HG03342 (cell line): ENCODE measurements around the gene CACNG1.

Source experiments
- ATAC-seq: cut with Tn5 transposase; IDR thresholded peaks from one replicate; pipeline ENCODE4 v1.9.1; 2021; ENCODE audit warnings: mild to moderate bottlenecking, moderate library complexity; ENCODE audit not compliant: unreplicated experiment

Gene CACNG1

DNA sequence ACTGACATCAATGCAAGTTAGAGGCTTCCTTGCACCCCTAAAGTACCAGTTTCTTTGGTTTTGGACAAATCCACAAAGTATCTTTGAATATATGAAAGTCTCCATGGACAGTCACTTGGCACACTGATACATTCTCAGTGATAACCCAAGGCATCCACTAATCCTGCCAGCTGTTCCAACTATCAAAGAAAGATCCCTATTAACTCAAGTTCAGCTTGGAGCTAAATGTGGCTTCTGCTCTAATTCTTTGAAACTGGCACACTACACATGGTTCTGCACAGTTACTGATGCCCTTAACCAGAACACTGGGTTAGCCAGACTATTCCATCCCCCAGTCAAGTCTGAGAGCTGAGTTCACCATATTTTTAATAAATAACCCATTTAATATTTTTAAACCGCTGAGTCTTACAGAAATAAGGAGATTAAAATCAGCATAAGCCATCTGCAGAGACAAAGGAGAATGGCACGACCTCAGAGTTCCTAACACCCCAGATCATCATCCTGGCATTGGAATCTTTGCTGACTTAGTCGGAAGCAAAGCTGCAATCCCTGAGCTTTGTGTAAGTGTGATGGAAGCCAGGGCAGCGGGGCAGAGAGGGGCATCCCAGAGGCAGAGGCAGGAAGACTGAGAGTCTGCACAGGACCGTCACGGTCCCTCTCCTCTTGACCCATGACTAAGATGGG, 6.3 kb downstream of the CACNG1 start:
- no peak for ATAC-seq

DNA sequence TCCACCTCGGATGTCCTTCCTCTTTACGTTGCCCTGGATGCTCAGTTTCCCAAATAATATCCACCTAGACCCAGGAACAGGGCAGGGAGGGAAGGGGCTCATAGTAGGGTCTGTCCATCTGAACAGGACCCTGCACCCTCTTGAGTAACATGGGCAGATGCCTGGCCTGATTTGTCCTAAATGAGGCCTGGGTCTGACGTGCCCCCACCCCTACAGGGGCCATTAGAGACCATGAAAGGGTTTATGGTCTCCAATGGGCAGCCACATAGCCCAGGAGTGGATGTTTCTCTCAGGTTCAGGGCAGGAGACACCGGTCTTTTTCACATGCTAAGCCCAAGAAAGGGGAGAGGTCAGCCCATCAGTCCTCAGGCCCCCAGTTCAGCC, 6.8 kb downstream of the CACNG1 start:
- ATAC-seq = no peak

DNA sequence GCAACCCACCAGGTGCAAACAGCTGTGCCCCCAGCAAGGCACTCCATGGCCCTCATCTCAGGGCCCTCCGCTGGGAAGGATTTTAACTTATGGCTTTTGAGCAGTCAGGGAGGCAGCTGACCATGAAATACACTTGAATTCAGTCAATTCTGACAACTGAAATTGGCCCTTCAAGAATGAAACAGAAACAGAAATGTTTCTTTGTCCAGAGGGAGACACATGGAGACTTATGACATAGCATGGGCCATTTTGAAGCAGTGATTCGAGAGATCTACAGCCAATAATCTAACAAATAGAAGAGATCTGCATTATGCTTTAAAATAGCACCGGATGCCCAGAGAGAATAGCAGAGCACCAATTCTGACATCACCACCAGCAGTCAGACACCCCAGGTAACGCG, 7.5 kb downstream of the CACNG1 start:
- ATAC-seq = peak; percentile 51

DNA sequence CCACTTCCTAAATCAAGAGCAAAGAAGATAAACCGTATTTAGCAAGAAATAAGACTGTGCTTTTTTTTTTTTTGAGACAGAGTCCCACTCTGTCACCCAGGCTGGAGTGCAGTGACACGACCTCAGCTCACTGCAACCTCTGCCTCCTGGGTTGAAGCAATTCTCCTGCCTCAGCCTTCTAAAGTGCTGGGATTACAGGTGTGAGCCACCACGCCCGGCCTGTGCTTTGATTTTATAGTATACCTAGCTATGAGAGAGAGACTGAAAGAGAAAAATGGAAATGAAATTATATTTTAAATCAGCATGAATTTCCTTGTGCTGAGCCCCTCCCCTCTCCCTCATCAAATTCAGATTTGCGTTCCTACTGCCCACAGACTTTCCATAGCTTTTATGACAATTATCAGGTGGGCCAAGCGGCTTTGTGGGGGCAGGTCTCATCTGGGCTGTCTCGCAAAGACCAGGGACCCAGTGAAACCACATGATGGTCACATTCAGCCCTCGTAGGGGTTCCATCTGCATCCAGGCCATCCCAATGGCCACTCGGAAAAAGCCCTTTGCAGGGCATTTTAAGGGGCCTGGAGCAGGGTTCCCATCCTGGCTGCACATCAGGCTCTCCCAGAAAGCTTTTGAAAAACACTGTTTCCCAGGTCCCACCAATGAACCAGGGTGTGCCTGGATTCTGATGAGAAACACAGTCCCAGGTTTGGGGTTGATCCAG, 8.5 kb downstream of the CACNG1 start:
- no peak for ATAC-seq

DNA sequence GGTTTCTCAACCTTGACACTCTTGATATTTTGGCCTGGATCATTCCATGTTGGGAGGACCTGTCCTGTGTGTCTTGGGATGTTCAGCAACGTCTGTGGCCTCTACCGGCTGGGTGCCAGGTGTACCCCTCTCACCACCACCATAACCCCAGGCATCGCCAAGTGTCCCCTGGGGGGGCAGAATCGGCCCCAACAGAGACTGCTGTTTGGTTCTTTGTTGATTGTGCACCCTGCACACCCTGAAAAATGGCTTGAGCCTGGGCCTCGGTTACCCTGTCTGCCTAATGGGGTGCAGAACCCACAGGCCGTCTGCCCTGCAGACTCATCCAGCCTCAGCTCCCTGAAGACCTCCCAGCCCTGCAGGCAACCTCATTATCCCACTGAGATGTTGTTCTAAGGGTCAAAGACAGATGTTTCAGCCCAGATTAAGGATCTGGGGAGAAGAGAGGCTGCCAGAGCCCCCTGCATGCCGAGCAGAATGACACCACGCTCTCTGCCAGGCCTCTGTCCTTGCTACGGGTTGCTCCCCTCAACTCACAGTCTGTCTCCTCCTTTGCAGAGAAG, 9.2 kb downstream of the CACNG1 start:
- ATAC-seq = no peak

DNA sequence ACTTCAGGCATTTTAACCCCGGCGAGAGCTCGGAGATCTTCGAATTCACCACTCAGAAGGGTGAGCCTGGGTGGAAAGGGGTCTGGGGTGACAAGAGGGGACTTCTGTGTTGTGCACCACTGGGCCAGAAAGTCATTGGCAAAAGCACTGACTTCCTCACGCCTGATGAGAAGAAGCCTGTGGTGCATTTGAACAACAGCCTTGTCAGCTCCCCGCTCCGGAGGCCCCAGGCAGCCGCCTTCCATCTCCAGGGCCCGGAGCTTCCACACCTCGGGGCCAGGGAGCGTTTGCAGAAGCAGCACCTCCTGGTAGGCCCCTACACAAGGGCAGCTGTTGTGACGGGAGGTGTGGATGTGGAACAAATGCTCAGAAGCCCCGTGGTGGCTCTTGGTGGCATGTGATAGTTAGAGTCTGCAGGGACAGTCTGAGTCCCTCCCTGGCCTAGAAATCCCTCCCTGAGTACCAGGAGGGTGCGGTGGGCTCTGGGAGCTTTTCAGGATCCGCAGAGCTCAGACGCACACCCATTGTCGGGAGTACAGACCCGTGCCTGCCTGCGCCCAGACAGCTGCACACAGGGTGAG, 9.7 kb downstream of the CACNG1 start:
- no peak for ATAC-seq

DNA sequence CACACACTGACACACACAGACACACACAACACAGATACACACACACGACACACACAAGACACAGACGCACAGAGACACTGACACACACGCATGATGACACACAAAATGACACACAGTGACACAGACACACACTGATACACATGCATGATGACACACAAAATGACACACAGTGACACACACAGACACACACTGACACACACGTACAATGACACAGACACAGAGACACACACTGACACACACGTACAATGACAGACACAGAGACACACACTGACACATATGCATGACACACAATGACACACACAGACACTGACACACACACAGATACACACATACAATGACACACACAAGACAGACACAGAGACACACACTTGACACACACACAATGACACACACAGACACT, 10.3 kb downstream of the CACNG1 start:
- ATAC-seq = no peak

DNA sequence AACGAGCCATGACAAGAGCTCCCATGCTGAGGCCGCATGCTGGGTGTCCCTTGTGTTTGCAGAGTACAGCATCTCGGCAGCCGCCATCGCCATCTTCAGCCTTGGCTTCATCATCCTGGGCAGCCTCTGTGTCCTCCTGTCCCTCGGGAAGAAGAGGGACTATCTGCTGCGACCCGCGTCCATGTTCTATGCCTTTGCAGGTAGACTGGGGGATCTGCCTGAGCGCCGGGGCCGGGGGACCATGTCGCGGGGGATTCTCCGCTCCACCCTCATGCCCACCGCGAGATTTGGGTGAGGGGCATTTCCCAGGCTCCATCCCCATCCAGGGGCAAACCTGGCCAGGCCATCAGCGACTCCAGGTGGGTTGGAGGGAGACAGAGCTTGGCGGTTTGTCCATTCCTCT, 10.7 kb downstream of the CACNG1 start:
- no peak for ATAC-seq

DNA sequence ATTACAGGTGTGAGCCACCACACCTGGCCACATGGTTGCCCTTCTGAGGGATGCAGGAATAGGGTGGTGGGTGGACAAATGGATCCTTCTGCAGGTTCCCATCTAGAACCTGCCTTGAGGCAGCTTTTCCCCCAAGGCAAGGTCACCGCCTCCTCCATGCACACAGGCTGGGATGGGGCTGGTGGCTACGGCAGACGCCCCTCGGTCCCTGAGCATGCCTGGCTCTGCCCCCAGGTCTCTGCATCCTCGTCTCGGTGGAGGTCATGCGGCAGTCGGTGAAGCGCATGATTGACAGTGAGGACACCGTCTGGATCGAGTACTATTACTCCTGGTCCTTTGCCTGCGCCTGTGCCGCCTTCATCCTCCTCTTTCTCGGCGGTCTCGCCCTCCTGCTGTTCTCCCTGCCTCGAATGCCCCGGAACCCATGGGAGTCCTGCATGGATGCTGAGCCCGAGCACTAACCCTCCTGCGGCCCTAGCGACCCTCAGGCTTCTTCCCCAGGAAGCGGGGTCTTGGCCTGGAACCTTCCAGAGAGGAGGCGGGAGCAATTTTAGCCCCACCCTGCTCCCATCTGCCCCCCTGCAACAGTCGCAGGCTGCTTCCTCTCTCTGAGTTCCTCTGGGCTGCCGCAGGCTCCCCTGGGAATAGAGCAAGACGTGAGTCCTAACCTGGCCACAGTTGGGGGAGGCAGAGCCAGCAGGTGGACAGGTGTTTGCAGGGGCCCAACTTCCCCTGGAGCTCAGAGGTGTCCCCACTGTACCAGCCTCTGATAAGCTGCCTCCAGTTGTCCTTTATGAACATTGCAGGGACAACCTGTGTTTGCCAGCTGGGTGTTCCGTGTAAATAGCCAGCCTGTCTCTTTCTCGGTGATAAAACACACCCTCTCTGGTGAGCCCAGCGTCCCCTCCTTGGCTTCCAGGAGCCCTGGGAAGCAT, 11.7 kb downstream of the CACNG1 start:
- no peak for ATAC-seq

DNA sequence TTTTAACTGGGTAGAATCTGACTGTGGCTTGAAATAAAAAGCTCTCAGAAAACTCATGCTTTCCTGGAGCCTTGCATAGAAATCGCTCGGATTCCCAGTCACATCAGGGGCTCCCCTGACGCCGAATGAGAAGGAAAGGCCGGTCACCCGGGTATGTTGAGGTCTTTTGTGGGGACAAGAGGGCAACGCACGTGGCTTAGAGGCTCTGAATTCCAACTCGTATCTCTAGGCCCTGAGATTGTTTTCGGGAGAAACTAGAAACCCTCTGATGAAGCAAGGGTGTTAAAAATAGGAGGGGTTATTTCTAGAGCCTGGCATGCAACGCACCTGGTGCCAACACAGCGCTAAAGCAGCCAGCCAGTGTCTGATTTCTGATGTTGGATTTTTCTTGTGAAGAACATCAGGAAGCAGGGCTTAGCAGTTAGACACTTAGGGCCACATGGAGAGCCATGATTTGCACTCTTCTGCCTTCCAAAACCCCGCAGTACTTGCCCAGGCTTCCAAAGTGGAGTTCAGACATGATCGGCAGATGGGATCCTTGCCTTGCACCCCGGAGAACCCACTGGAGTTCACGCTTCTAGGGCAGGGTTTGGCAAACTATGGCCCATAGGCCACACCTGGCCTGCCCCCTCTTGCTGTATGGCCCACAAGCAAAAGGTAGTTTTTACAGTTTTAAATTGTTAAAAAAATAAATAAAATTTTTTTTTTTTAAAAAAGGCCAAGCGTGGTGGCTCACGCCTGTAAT, 12.6 kb downstream of the CACNG1 start:
- no peak for ATAC-seq

DNA sequence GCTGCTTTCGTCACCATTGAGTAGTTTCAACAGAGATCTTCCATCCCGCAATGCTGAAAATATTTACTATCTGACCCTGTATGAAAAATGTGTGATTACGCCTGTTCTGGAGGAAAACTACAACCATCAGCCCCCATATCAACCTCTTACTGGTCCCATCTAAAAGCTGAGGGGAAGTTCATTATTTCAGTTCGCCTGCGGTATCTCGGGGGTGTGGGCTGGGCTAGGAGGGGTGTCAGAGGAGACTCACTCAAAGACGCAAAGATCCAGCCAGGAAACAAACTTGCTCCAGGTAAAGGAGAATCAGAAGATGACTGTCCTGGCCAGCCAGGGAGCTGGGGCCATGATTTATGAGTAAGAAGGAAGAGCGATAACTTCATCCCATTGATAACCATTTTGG, 13.7 kb downstream of the CACNG1 start:
- ATAC-seq = no peak

DNA sequence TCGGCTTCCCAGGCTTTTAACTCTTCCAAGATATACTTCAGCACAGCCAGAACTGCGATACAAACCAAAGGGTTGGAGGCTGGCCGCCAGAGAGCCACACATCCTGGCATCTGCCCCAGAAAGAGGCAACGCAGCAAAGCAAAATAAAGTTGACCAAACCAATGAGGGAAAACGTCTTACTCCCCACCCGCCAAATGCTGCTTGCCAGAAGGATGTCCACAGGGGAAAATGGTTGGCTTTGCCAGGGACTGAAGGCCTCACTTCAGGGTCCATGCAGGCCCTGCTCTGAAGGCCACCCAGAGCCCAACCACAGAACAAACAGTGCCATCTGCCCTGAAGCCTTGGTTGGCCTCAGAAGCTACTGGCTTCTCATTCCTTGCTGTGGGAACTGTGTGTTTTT, 15.0 kb downstream of the CACNG1 start:
- ATAC-seq = no peak

DNA sequence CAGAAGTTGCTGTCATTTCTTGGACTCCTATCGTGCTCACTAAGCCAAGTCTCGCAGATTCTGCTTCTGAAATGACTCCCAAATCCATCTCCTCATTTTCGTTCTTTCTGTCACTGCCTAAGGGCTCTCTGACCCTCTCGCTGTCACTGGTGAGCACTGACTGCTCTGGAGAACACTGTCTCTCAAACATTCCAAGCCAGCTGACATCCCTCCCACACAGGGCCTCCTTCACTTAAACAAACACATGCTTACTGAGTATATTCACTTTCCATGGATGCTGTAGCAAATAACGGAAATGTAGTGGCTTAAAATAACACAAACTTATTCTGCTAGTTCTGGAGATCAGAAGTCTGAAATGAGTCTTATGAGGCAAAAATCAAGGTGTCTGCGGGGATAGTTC, 18.8 kb downstream of the CACNG1 start:
- no peak for ATAC-seq

DNA sequence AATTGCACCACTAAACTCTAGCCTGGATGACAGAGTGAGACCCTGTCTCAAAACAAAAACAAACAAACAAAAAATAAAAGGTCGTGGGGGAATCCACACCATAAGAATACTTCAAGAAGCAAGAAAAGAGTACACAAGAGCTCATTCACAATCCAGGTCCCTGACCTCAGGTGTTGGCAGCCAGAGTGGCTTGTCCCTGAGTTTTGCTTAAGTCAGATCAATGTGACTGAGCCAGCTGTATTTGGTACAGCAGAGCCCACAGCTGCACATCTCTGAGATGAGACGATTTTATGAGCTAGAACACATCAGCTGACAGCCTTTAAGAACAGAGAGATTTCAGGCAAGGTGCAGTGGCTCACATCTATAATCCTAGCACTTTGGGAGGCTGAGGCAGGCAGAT, 22.4 kb downstream of the CACNG1 start:
- no peak for ATAC-seq

DNA sequence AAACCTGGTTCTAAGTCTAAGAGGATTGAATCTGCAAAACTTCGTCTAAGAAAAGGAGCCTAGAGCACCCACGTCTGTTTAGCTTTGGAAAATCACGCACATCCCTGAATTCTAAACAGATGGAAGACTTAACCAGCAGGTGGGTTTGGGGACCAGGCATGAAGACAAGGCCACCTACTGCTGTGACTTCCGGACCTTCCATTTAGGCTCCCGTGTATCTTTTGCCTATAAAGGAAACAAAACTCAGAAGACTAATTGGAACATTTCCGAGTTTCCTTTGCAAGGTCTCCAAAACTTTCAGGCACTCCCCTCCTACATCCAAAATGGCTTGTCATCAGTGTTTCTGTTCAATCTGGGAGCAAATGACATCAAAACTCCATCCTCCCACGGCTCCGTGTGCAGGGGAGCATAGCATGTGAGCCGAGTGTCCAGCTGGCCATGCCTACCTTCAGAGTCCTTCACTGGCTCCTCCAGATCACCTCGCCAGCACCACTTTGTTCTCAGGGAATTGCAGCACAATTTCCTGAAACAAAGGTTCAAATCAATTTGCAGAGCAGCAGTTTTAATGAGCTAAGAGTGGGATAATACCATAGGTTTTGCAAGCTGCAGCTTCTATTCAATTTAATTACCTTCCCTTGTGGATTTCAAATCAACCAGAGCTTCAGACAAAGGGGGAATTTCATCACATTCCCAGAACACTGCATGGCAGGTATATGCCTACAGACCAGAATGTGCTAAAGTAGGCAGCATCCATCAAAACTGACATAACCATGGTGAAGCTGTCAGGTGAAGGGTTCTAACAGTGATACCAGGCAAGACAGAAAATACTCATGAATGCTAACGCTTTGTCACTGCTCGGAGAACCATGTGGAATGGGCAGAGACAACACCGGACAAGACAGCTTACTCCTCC, 23.5 kb downstream of the CACNG1 start:
- no peak for ATAC-seq

DNA sequence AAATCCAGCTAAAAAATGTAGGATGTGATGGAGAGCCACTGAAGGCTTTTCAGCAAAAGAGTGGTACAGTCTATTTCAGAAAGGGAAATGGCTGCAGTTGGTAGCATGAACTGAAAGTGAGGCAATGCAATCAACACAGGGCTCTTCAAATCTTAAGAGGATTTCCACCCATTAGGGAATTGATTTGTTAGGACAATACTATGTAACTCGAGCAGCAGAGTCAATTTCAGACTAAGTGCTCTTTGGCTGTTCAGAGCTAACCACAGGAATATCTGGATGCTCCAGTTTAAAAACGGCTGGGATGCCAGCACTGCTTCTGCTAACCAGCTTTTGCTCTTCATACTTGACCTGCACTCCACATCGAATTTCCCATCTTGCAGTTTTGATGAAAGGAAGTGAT, 24.6 kb downstream of the CACNG1 start:
- no peak for ATAC-seq

DNA sequence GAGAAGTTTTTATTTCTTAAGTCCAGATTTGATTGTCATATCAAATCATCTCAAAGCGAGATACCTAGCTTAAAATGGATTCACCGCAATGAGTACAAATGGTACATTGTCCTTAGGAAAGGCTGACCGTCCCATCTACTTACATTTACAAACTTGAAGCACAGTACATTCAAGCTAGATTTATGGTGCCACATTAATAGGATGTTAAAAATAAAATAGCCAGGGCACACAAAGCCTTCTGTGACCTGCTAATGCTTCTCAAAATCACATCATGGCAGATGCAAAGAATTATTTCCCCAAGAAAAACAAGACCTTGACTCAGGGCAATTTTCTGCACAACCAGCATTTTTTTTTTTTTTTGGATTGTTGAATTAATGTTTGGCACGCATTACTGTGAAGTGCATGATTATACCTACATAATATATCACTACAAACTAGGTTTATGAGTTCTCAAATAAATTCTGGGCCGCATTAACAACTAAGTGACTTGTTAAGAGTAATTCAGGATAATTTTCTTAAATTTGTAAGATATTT, 25.3 kb downstream of the CACNG1 start:
- ATAC-seq = no peak

DNA sequence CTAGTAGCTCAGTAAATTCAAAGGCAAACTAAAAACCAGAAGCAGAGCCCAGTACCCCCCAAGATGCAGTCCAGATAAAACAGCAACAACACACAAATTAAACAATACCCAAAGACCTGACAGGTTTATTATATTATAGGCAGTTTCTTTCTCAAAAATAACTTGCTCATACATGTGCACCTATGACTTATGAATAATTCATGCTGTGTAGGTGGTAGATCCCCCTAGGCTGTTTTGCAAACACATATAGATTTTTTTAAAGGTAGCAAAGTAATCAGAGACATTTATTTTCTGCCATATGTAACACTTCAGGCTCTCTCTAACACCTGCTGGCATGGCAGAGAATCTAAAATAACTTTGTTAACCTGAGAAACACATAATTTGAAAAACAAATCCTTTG, 27.2 kb downstream of the CACNG1 start:
- no peak for ATAC-seq

DNA sequence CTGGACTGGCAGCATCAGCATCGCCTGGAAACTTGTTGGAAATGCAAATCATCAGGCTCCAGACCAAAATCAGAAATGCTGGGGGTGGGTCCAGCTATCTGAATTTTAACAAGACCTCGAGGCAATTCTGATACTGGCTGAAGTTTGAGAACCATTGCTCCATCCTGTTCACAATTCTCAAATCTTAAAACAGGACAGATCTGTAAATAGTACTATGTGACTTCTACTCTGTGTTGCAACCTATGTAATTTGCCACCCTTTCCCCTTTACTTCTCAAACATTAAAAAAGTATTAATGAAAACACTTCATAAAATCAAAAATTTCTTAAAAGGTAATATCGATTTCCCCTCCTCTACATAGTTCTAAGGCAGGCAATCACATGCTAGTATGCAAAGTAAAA, 28.5 kb downstream of the CACNG1 start:
- no peak for ATAC-seq
